NT2/D1 (cell line): ENCODE results near the gene B3GAT3.

Experiments used
- SUZ12 ChIP-seq: IDR thresholded peaks from 2 replicates; pipeline ENCODE4 v1.6.1; 2011; ENCODE audit not compliant: insufficient read length, insufficient read depth; ENCODE audit errors: extremely low read depth
- YY1 ChIP-seq: IDR thresholded peaks from 2 replicates; pipeline ENCODE4 v1.6.1; 2011; ENCODE audit not compliant: insufficient read length, insufficient read depth
- ZNF274 ChIP-seq: IDR thresholded peaks from 2 replicates; pipeline ENCODE4 v1.6.1; 2011; ENCODE audit warnings: mild to moderate bottlenecking, low read depth, low read length

- TF ChIP-seq SUZ12, result no peak
- TF ChIP-seq YY1, result peak; percentile 87
- TF ChIP-seq ZNF274, result no peak
These were observed 24.4 kb upstream of the B3GAT3 start, which contains the start of gene GANAB for GRCh38 chr11:62645946-62646824.
